Measurements from ENCODE around the gene KRT74.

GRCh38 chr12:52519826-52520662 is 53.6 kb downstream of the KRT74 start, which contains the start of gene KRT5:
- TF ChIP-seq, protein P1, sequence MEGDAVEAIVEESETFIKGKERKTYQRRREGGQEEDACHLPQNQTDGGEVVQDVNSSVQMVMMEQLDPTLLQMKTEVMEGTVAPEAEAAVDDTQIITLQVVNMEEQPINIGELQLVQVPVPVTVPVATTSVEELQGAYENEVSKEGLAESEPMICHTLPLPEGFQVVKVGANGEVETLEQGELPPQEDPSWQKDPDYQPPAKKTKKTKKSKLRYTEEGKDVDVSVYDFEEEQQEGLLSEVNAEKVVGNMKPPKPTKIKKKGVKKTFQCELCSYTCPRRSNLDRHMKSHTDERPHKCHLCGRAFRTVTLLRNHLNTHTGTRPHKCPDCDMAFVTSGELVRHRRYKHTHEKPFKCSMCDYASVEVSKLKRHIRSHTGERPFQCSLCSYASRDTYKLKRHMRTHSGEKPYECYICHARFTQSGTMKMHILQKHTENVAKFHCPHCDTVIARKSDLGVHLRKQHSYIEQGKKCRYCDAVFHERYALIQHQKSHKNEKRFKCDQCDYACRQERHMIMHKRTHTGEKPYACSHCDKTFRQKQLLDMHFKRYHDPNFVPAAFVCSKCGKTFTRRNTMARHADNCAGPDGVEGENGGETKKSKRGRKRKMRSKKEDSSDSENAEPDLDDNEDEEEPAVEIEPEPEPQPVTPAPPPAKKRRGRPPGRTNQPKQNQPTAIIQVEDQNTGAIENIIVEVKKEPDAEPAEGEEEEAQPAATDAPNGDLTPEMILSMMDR (IDR thresholded peaks at IDR 0.05): no peak
- TF ChIP-seq POLR2A (IDR thresholded peaks at IDR 0.05): no peak
